HG02623 (cell line): ENCODE data around the gene SLC23A1.
"Not testable (repeated sequence)": the region's sequence is repeated elsewhere in the genome, so short reads cannot be mapped to it uniquely, and the experiment has no call there.

Experiments used
- ATAC-seq: cut with Tn5 transposase; IDR thresholded peaks from one replicate; pipeline ENCODE4 v1.9.1; 2021; ENCODE audit warnings: moderate library complexity; ENCODE audit not compliant: unreplicated experiment

Gene SLC23A1

GRCh38 chr5:139390639-139391569, 7.8 kb upstream of the SLC23A1 start:
- no peak for ATAC-seq

- ATAC-seq: peak; percentile 35
Measured at GRCh38 chr5:139389701-139390638, 6.9 kb upstream of the SLC23A1 start, which contains the start of gene MZB1. Gene MZB1 (minus strand): TSS chr5:139389913. CDS start chr5:139389856, 57 bp downstream.

GRCh38 chr5:139388198-139388821, 5.2 kb upstream of the SLC23A1 start:
- no peak for ATAC-seq

GRCh38 chr5:139387611-139388197, 4.6 kb upstream of the SLC23A1 start:
- no peak for ATAC-seq

- ATAC-seq: not testable (repeated sequence)
Measured at GRCh38 chr5:139386956-139387355, 3.9 kb upstream of the SLC23A1 start.

GRCh38 chr5:139386050-139386438, 2.9 kb upstream of the SLC23A1 start:
- no peak for ATAC-seq

- ATAC-seq: no peak
Measured at GRCh38 chr5:139385061-139386049, 2.3 kb upstream of the SLC23A1 start.

GRCh38 chr5:139384591-139385051, 1.5 kb upstream of the SLC23A1 start:
- ATAC-seq: no peak

GRCh38 chr5:139383993-139384590, 995 bp upstream of the SLC23A1 start:
- ATAC-seq: no peak

GRCh38 chr5:139382807-139383206, 290 bp downstream of the SLC23A1 start:
- no peak for ATAC-seq

- ATAC-seq: no peak
Measured at GRCh38 chr5:139381837-139382761, 998 bp downstream of the SLC23A1 start.

GRCh38 chr5:139379626-139380449, 3.3 kb downstream of the SLC23A1 start:
- ATAC-seq: no peak

GRCh38 chr5:139378941-139379361, 4.1 kb downstream of the SLC23A1 start:
- ATAC-seq: no peak

GRCh38 chr5:139378101-139378825, 4.8 kb downstream of the SLC23A1 start:
- ATAC-seq: no peak

GRCh38 chr5:139377226-139377625, 5.9 kb downstream of the SLC23A1 start:
- no peak for ATAC-seq

- ATAC-seq: no peak
Measured at GRCh38 chr5:139376364-139376763, 6.7 kb downstream of the SLC23A1 start.
